Upper lobe of left lung (tissue), 4 donors: ENCODE results near the gene SYT7.

ENCODE experiments used
- POLR2A ChIP-seq, 4 donors: fragments of 450-650 bp; IDR thresholded peaks; one replicate each; pipeline ENCODE4 v1.5.1; 2016 to 2017; ENCODE audit warnings: antibody characterized with exemption in 4 of 4, mild to moderate bottlenecking in 2 of 4
- TF ChIP-seq, protein P1 (sequence below), 6 experiments: fragments of 450-650 bp in 4 of 6; fragments of 200-600 bp in 2 of 6; sonication (generic) in 2 of 6; IDR thresholded peaks; one replicate each; pipeline ENCODE4 v1.5.1; 2016 to 2019; ENCODE audit warnings: antibody characterized with exemption in 6 of 6

DNA sequence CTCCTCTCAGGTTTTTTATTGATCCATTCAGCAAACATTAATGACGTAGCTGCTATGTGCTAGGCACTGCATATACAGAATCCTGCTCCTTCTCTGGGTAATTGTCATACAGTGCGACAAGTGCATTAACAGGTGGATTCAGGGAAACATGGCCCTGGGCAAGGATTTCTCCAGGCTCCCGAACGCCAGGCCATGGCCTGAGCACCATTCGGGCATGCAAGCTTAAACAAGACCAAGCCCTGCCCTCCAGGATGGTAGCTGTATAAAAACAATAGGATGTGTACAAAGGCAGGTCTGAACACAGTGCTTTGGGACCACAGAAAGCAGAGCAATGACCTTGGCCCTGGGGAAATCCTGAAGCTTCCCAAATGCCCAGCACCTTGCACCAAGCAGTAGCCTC is 9.1 kb upstream of the SYT7 start:
- TF ChIP-seq POLR2A (IDR thresholded peaks at IDR 0.05) = no peak
- TF ChIP-seq, protein P1, sequence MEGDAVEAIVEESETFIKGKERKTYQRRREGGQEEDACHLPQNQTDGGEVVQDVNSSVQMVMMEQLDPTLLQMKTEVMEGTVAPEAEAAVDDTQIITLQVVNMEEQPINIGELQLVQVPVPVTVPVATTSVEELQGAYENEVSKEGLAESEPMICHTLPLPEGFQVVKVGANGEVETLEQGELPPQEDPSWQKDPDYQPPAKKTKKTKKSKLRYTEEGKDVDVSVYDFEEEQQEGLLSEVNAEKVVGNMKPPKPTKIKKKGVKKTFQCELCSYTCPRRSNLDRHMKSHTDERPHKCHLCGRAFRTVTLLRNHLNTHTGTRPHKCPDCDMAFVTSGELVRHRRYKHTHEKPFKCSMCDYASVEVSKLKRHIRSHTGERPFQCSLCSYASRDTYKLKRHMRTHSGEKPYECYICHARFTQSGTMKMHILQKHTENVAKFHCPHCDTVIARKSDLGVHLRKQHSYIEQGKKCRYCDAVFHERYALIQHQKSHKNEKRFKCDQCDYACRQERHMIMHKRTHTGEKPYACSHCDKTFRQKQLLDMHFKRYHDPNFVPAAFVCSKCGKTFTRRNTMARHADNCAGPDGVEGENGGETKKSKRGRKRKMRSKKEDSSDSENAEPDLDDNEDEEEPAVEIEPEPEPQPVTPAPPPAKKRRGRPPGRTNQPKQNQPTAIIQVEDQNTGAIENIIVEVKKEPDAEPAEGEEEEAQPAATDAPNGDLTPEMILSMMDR (IDR thresholded peaks at IDR 0.05) = no peak
